IPS DF 6.9 (cell line): ENCODE data around the gene TMEM191C.
"Not testable (repeated sequence)": the region's sequence is repeated elsewhere in the genome, so short reads cannot be mapped to it uniquely, and the experiment has no call there.

Experiments used
- DNase-seq: peaks from one replicate; pipeline ENCODE4 v3.0.0-alpha.2; 2013; ENCODE audit warnings: low read depth, low spot score
- H3K27ac ChIP-seq: one replicate; pipeline ENCODE4 v1.5.1; 2013; ENCODE audit warnings: low read length, control low read depth
- H3K27me3 ChIP-seq: 2 replicates; pipeline ENCODE4 v1.6.1; 2013; ENCODE audit warnings: mild to moderate bottlenecking, low read length; ENCODE audit not compliant: control insufficient read depth, insufficient read depth
- H3K36me3 ChIP-seq: 2 replicates; pipeline ENCODE4 v1.6.1; 2013; ENCODE audit warnings: low read length; ENCODE audit not compliant: control insufficient read depth, insufficient read depth
- H3K4me1 ChIP-seq: 2 replicates; pipeline ENCODE4 v1.6.1; 2013; ENCODE audit warnings: low read length; ENCODE audit not compliant: control insufficient read depth, insufficient read depth
- H3K4me3 ChIP-seq: 2 replicates; pipeline ENCODE4 v1.5.1; 2013; ENCODE audit warnings: mild to moderate bottlenecking, low read length
- H3K9me3 ChIP-seq: 2 replicates; pipeline ENCODE4 v1.6.1; 2013; ENCODE audit warnings: low read length, inconsistent platforms; ENCODE audit not compliant: control insufficient read depth, insufficient read depth
- WGBS: extraction: QIAGEN DNeasy Blood & Tissue Kit; methylation state at CpG from one replicate; pipeline ENCODE4 v1.1.7; 2013; ENCODE audit warnings: mixed read lengths, missing lambda C conversion rate; ENCODE audit not compliant: insufficient read length, insufficient coverage; 5-methylcytosine and 5-hydroxymethylcytosine counted together

TMEM191C gene

GRCh38 chr22:21446827-21447690, 20.1 kb upstream of the TMEM191C start:
- H3K4me1 ChIP-seq = peaks cover 7% of the 10 kb centered on the region
- H3K27ac ChIP-seq = no peak overlapping the region
- no peaks in the 10 kb centered on the region for H3K9me3 ChIP-seq
- no CpG with 5 or more reads among the region's 33 CpGs for WGBS
- no peak overlapping the region for H3K4me3 ChIP-seq
- no peak for DNase-seq
- peaks cover 16% of the 10 kb centered on the region for H3K36me3 ChIP-seq
- H3K27me3 ChIP-seq = no peaks in the 10 kb centered on the region

GRCh38 chr22:21447694-21448402, 19.3 kb upstream of the TMEM191C start:
- Histone ChIP-seq H3K36me3 (peaks cover 16% of the 10 kb centered on the region), H3K27me3 (no peaks in the 10 kb centered on the region), H3K27ac (no peak overlapping the region), H3K9me3 (no peaks in the 10 kb centered on the region), H3K4me3 (no peak overlapping the region), H3K4me1 (peaks cover 7% of the 10 kb centered on the region)
- WGBS = no CpG with 5 or more reads among the region's 22 CpGs
- DNase-seq = no peak

- Histone ChIP-seq H3K4me1 (peaks cover 5% of the 10 kb centered on the region), H3K27ac (no peak overlapping the region), H3K27me3 (no peaks in the 10 kb centered on the region), H3K36me3 (peaks cover 16% of the 10 kb centered on the region), H3K9me3 (no peaks in the 10 kb centered on the region), H3K4me3 (no peak overlapping the region)
- no CpG with 5 or more reads among the region's 23 CpGs for WGBS
- no peak for DNase-seq
Observed at GRCh38 chr22:21448627-21449416, 18.4 kb upstream of the TMEM191C start.

- H3K27ac ChIP-seq = no peak overlapping the region
- no peaks in the 10 kb centered on the region for H3K27me3 ChIP-seq
- H3K4me1 ChIP-seq = peaks cover 4% of the 10 kb centered on the region
- H3K36me3 ChIP-seq = peaks cover 16% of the 10 kb centered on the region
- H3K4me3 ChIP-seq = no peak overlapping the region
- DNase-seq = no peak
- no peaks in the 10 kb centered on the region for H3K9me3 ChIP-seq
- no CpG with 5 or more reads among the region's 23 CpGs for WGBS
Observed at GRCh38 chr22:21449531-21450319, 17.5 kb upstream of the TMEM191C start.

GRCh38 chr22:21450320-21450831, 16.8 kb upstream of the TMEM191C start:
- Histone ChIP-seq H3K4me3 (no peak overlapping the region), H3K27ac (no peak overlapping the region), H3K4me1 (peaks cover 7% of the 10 kb centered on the region), H3K27me3 (no peaks in the 10 kb centered on the region), H3K9me3 (no peaks in the 10 kb centered on the region), H3K36me3 (peaks cover 11% of the 10 kb centered on the region)
- WGBS = no CpG with 5 or more reads among the region's 19 CpGs
- DNase-seq = no peak

- peaks cover 10% of the 10 kb centered on the region for H3K4me1 ChIP-seq
- no peak for DNase-seq
- no CpG with 5 or more reads among the region's 9 CpGs for WGBS
- no peaks in the 10 kb centered on the region for H3K27me3 ChIP-seq
- H3K9me3 ChIP-seq = no peaks in the 10 kb centered on the region
- no peak overlapping the region for H3K27ac ChIP-seq
- peaks cover 10% of the 10 kb centered on the region for H3K36me3 ChIP-seq
- H3K4me3 ChIP-seq = no peak overlapping the region
Observed at GRCh38 chr22:21450858-21451353, 16.3 kb upstream of the TMEM191C start.

GRCh38 chr22:21451545-21452520, 15.4 kb upstream of the TMEM191C start:
- H3K4me1 ChIP-seq = peaks cover 12% of the 10 kb centered on the region

GRCh38 chr22:21452666-21453065, 14.5 kb upstream of the TMEM191C start:
- H3K27ac ChIP-seq, H3K4me3 ChIP-seq, H3K27me3 ChIP-seq, H3K9me3 ChIP-seq, H3K36me3 ChIP-seq, DNase-seq: not testable (repeated sequence)
- H3K4me1 ChIP-seq = peaks cover 12% of the 10 kb centered on the region
- no CpG with 5 or more reads among the region's 4 CpGs for WGBS

More at GRCh38 chr22:21451545-21452520, 15.4 kb upstream of the TMEM191C start:
- H3K9me3 ChIP-seq = no peaks in the 10 kb centered on the region
- H3K4me3 ChIP-seq = no peak overlapping the region
- H3K27me3 ChIP-seq = no peaks in the 10 kb centered on the region
- H3K36me3 ChIP-seq = peaks cover 4% of the 10 kb centered on the region; the same call in 1 of the 2 replicates
- DNase-seq = no peak
- no CpG with 5 or more reads among the region's 7 CpGs for WGBS
- H3K27ac ChIP-seq = no peak overlapping the region

GRCh38 chr22:21454998-21455333, 12.2 kb upstream of the TMEM191C start:
- not testable (repeated sequence) for H3K27ac ChIP-seq, DNase-seq, H3K27me3 ChIP-seq, H3K9me3 ChIP-seq, H3K4me1 ChIP-seq, H3K4me3 ChIP-seq, H3K36me3 ChIP-seq
- no CpG with 5 or more reads among the region's 9 CpGs for WGBS
